Spleen (tissue), 11 donors: ENCODE measurements around the gene GATD1. TPM values are rescaled to one million over a fixed set of nuclear protein-coding genes. Genes with fewer than 3 reads are reported as not detected.

Source experiments
- DNase-seq: peaks from one replicate; pipeline ENCODE4 v3.0.0-alpha.2; 2020
- H3K27ac ChIP-seq, 8 donors: fragments of 200-600 bp; sonication (generic) in 7 of 8; 1 replicate in 4 of 8; 2 replicates in 4 of 8; pipeline versions ENCODE4 v1.5.0 to v1.8.0; 2016 to 2021; ENCODE audit warnings: inconsistent platforms in 4 of 8, mild to moderate bottlenecking in 4 of 8, moderate library complexity in 1 of 8
- H3K27me3 ChIP-seq, 7 donors: fragments of 200-600 bp; sonication (generic) in 6 of 7; replicated peaks in 1 of 7; 1 replicate in 4 of 7; 2 replicates in 3 of 7; pipeline versions ENCODE4 v1.5.0 to v1.8.0; 2016 to 2021; ENCODE audit warnings: inconsistent platforms in 3 of 7, mild to moderate bottlenecking in 1 of 7
- H3K36me3 ChIP-seq, 6 donors: fragments of 200-600 bp; sonication (generic) in 5 of 6; 1 replicate in 4 of 6; 2 replicates in 2 of 6; pipeline versions ENCODE4 v1.5.0 to v1.8.0; 2016 to 2021; ENCODE audit warnings: inconsistent platforms in 2 of 6
- H3K4me1 ChIP-seq, 6 donors: fragments of 200-600 bp; sonication (generic) in 5 of 6; 1 replicate in 3 of 6; 2 replicates in 3 of 6; pipeline versions ENCODE4 v1.5.0 to v1.8.0; 2016 to 2021; ENCODE audit warnings: inconsistent platforms in 3 of 6
- H3K4me3 ChIP-seq, 8 donors: fragments of 200-600 bp; sonication (generic) in 7 of 8; 1 replicate in 4 of 8; 2 replicates in 4 of 8; pipeline versions ENCODE4 v1.5.0 to v1.8.0; 2016 to 2021; ENCODE audit warnings: inconsistent platforms in 4 of 8, mild to moderate bottlenecking in 4 of 8, moderate library complexity in 2 of 8
- H3K9me3 ChIP-seq, 8 donors: fragments of 200-600 bp; sonication (generic) in 7 of 8; 1 replicate in 4 of 8; 2 replicates in 4 of 8; pipeline versions ENCODE4 v1.5.0 to v1.8.0; 2016 to 2021; ENCODE audit warnings: inconsistent platforms in 4 of 8
- CTCF ChIP-seq, 11 experiments: fragments of 200-600 bp in 7 of 11; fragments of 450-650 bp in 4 of 11; sonication (generic) in 4 of 11; IDR thresholded peaks in 8 of 11; conservative IDR thresholded peaks in 3 of 11; 1 replicate in 7 of 11; 2 replicates in 4 of 11; pipeline versions ENCODE4 v1.4.0 to v1.8.0; 2016 to 2021; ENCODE audit warnings: antibody characterized with exemption in 11 of 11, inconsistent platforms in 4 of 11, mild to moderate bottlenecking in 1 of 11
- POLR2A ChIP-seq, 3 donors: fragments of 450-650 bp; IDR thresholded peaks; one replicate each; pipeline ENCODE4 v1.5.1; 2017; ENCODE audit warnings: antibody characterized with exemption in 3 of 3, mild to moderate bottlenecking in 1 of 3
- POLR2AphosphoS5 ChIP-seq, 3 donors: sonication (generic); formaldehyde crosslinking; IDR thresholded peaks; one replicate each; pipeline ENCODE4 v1.5.1; 2017; ENCODE audit warnings: antibody characterized with exemption in 3 of 3
- WGBS, 5 donors: extraction: QIAGEN DNeasy Blood & Tissue Kit in 3 of 5; methylation state at CpG; one replicate each; pipeline versions ENCODE4 v1.1.5 to v1.1.7; 2013 to 2018; 5-methylcytosine and 5-hydroxymethylcytosine counted together
- intact Hi-C: fragments of 100-400 bp; cut with DNase I; formaldehyde crosslinking; loops from one replicate; pipeline ENCODE4 v1.15.0; 2023; ENCODE audit warnings: low total_unique reads
- polyA plus RNA-seq, 3 donors: library from polyadenylated mRNA; stranded (reverse); fragments of 200-250 nt; gene quantifications; one replicate each; pipeline ENCODE4 v1.2.1, GENCODE V29; 2013
- total RNA-seq, 7 donors: library from RNA; depleted of rRNA in 3 of 7; stranded (reverse); fragments of >200 nt in 3 of 7; fragmentation: NEBNext Ultra II Directional in 4 of 7; extraction: Animal tissue kit (Norgen Biotek cat#: 25700) in 4 of 7; gene quantifications; one replicate each; pipeline versions ENCODE4 v1.1.0 to v1.2.1, GENCODE V29; 2016 to 2021
- donor health status: healthy with polysubstance abuse.
- donor health status: DM: no; HTN: no; CAD: no; lungs with moderate emphysema.
- donor health status: DM: no; HTN: no; CAD: no.
- donor health status: Bipolar disorder and iron deficiency.
- donor health status: healthy.
- donor health status: DM: no; HTN: no; CAD: no.
- donor health status: DM: yes; HTN: yes; CAD: no.

Gene GATD1
- total and polyA plus RNA-seq, 10 donors, result 13.9 to 56.4 (median 35.9) TPM

GRCh38 chr11:722346-722811, 54.9 kb downstream of the GATD1 start:
- DNase-seq, result peak; percentile 75
- Histone ChIP-seq H3K36me3 (no peaks in the 10 kb centered on the region), H3K27me3 (peaks cover 0 to 73% (median 41%) of the 10 kb centered on the region in 7 donors), H3K27ac (peak overlapping the region in 3 of 8 donors; percentile 13 to 66 (median 36)), H3K4me3 (peak overlapping the region in 4 of 8 donors; percentile 26 to 63 (median 30)), H3K4me1 (peaks cover 28 to 63% (median 52%) of the 10 kb centered on the region in 6 donors), H3K9me3 (no peaks in the 10 kb centered on the region)
- 55 to 70% (median 66%) methylated on average over 9 to 20 of the region's 20 CpGs for WGBS, 5 donors
- TF ChIP-seq POLR2A (IDR thresholded peaks at IDR 0.05), result no peak
- no peak for TF ChIP-seq CTCF (IDR thresholded peaks at IDR 0.05 in 8 of 11, conservative IDR thresholded peaks at IDR 0.05 in 3 of 11)
- intact Hi-C loops, result loop anchor here (5.0 to 10.0 kb wide), 2 partner anchors 60 to 168 kb away; no protein-coding TSS in a partner anchor

GRCh38 chr11:721741-722345, 55.4 kb downstream of the GATD1 start:
- H3K4me1 ChIP-seq, result peaks cover 25 to 57% (median 47%) of the 10 kb centered on the region in 6 donors
- H3K27ac ChIP-seq, result peak overlapping the region in 4 of 8 donors; percentile 3 to 66 (median 24)
- no peaks in the 10 kb centered on the region for H3K36me3 ChIP-seq
- TF ChIP-seq CTCF (IDR thresholded peaks at IDR 0.05 in 8 of 11, conservative IDR thresholded peaks at IDR 0.05 in 3 of 11) (peak in 3 of 11 experiments; percentile 13 to 28 (median 21)), POLR2A (IDR thresholded peaks at IDR 0.05) (no peak), POLR2AphosphoS5 (IDR thresholded peaks at IDR 0.05) (peak; percentile 9 to 67 (median 56))
- peaks cover 0 to 70% (median 41%) of the 10 kb centered on the region in 7 donors for H3K27me3 ChIP-seq
- H3K4me3 ChIP-seq, result peak overlapping the region in 6 of 8 donors; percentile 19 to 63 (median 30)
- no peaks in the 10 kb centered on the region for H3K9me3 ChIP-seq
- peak; percentile 94 for DNase-seq
- 9 to 19% (median 9%) methylated on average over 17 to 33 of the region's 33 CpGs for WGBS, 5 donors
- intact Hi-C loops, result loop anchor here (5.0 to 10.0 kb wide), 2 partner anchors 60 to 167 kb away; no protein-coding TSS in a partner anchor

GRCh38 chr11:721247-721740, 56.0 kb downstream of the GATD1 start:
- Histone ChIP-seq H3K4me1 (peaks cover 20 to 52% (median 41%) of the 10 kb centered on the region in 6 donors), H3K4me3 (peak overlapping the region in 7 of 8 donors; percentile 19 to 63 (median 31)), H3K27ac (peak overlapping the region in 1 of 8 donors; percentile 66), H3K9me3 (no peaks in the 10 kb centered on the region), H3K27me3 (peaks cover 0 to 64% (median 41%) of the 10 kb centered on the region in 7 donors), H3K36me3 (no peaks in the 10 kb centered on the region)
- intact Hi-C loops, result loop anchor here (5.0 to 10.0 kb wide), 2 partner anchors 59 to 166 kb away; no protein-coding TSS in a partner anchor
- 8 to 31% (median 17%) methylated on average over 14 to 28 of the region's 28 CpGs for WGBS, 5 donors
- TF ChIP-seq POLR2AphosphoS5 (IDR thresholded peaks at IDR 0.05), result no peak
- no peak for TF ChIP-seq POLR2A (IDR thresholded peaks at IDR 0.05)
- TF ChIP-seq CTCF (IDR thresholded peaks at IDR 0.05 in 8 of 11, conservative IDR thresholded peaks at IDR 0.05 in 3 of 11), result no peak
- DNase-seq, result peak; percentile 76
